Activated B cell treated with CpG ODN at 0.5 μM for 24 hours (primary cell): ENCODE data around the gene B4GALNT3. TPM values are rescaled to one million over a fixed set of nuclear protein-coding genes. Genes with fewer than 3 reads are reported as not detected.
"Not testable (repeated sequence)": the region's sequence is repeated elsewhere in the genome, so short reads cannot be mapped to it uniquely, and the experiment has no call there.

Experiments
- ATAC-seq: fragments of 200-7000 bp; cut with Tn5 transposase; one replicate; pipeline ENCODE4 v1.10.0; 2021; ENCODE audit warnings: low read depth, mild to moderate bottlenecking, moderate library complexity
- CTCF ChIA-PET: fragments of 350-600 bp; sonication (Branson Sonifier 250); formaldehyde crosslinking; loops from one replicate; lab custom pipeline; 2021; ENCODE audit warnings: antibody characterized with exemption; lab: Charles Lee
- POLR2A ChIA-PET: fragments of 350-600 bp; sonication (Branson Sonifier 250); formaldehyde crosslinking; loops from one replicate; lab custom pipeline; 2021; ENCODE audit warnings: antibody characterized with exemption; lab: Charles Lee
- DNase-seq: peaks from one replicate; pipeline ENCODE4 v3.0.0; 2022
- H3K27ac Mint-ChIP-seq: one replicate; pipeline ENCODE4 v1.8.0; 2020; ENCODE audit warnings: mixed read lengths
- H3K27me3 Mint-ChIP-seq: one replicate; pipeline ENCODE4 v1.8.0; 2021; ENCODE audit warnings: mixed read lengths
- H3K36me3 Mint-ChIP-seq: one replicate; pipeline ENCODE4 v1.8.0; 2021; ENCODE audit warnings: low read depth, mixed read lengths
- H3K4me1 Mint-ChIP-seq: one replicate; pipeline ENCODE4 v1.8.0; 2021; ENCODE audit warnings: mixed read lengths
- H3K4me3 Mint-ChIP-seq: one replicate; pipeline ENCODE4 v1.8.0; 2020; ENCODE audit warnings: mild to moderate bottlenecking, mixed read lengths
- H3K9me3 Mint-ChIP-seq: one replicate; pipeline ENCODE4 v1.8.0; 2020; ENCODE audit warnings: mixed read lengths
- CTCF ChIP-seq: fragments of 200-600 bp; IDR thresholded peaks from one replicate; pipeline ENCODE4 v1.8.0; 2022; ENCODE audit warnings: antibody characterized with exemption, mild to moderate bottlenecking
- intact Hi-C: fragments of 100-400 bp; cut with micrococcal nuclease; formaldehyde crosslinking; loops from one replicate; pipeline ENCODE4 v1.15.1; 2024
- total RNA-seq: library from RNA; stranded (reverse); gene quantifications from 2 replicates; pipeline ENCODE4 v1.2.3, GENCODE V29; 2022

Gene B4GALNT3
- total RNA-seq, 1 donor from 2014 or later = not detected

- Mint-ChIP-seq H3K4me1 (peaks cover 11% of the 10 kb centered on the region), H3K36me3 (no peaks in the 10 kb centered on the region), H3K27ac (no peak overlapping the region), H3K4me3 (peak overlapping the region; percentile 75), H3K9me3 (no peaks in the 10 kb centered on the region), H3K27me3 (no peaks in the 10 kb centered on the region)
- DNase-seq (peak; percentile 91), ATAC-seq (peak; percentile 99)
- intact Hi-C loops = loop anchor here (1.0 to 2.0 kb wide), 7 partner anchors 67 to 1007 kb away; partner anchors contain the start of genes RAD52 and WNK1
- CTCF ChIA-PET = interaction anchor here (0.6 to 4.2 kb wide), 28 partner anchors 13 to 1030 kb away, joined by 3 to 64 read pairs (median 4); partner anchors contain the start of genes RAD52 and WNK1
- POLR2A ChIA-PET = interaction anchor here (0.6 to 2.9 kb wide), 8 partner anchors 38 to 374 kb away, joined by 3 to 39 read pairs (median 4); partner anchors contain the start of genes RAD52 and WNK1
- TF ChIP-seq CTCF = peak; percentile 70
Observed at GRCh38 chr12:575948-576614, 116.3 kb downstream of the B4GALNT3 start.

GRCh38 chr12:576615-577110, 116.9 kb downstream of the B4GALNT3 start:
- intact Hi-C loops = loop anchor here (1.0 to 2.0 kb wide), 7 partner anchors 66 to 1007 kb away; partner anchors contain the start of genes RAD52 and WNK1
- no peak for TF ChIP-seq CTCF
- POLR2A ChIA-PET = interaction anchor here (0.6 to 2.9 kb wide), 5 partner anchors 37 to 373 kb away, joined by 3 to 39 read pairs (median 3); partner anchors contain the start of genes RAD52 and WNK1
- no peak for ATAC-seq
- H3K9me3 Mint-ChIP-seq = no peaks in the 10 kb centered on the region
- no peaks in the 10 kb centered on the region for H3K27me3 Mint-ChIP-seq
- H3K27ac Mint-ChIP-seq = no peak overlapping the region
- peaks cover 11% of the 10 kb centered on the region for H3K4me1 Mint-ChIP-seq
- CTCF ChIA-PET = interaction anchor here (0.8 to 4.2 kb wide), 22 partner anchors 13 to 1030 kb away, joined by 3 to 64 read pairs (median 7); partner anchors contain the start of genes RAD52 and WNK1
- H3K4me3 Mint-ChIP-seq = no peak overlapping the region
- DNase-seq = no peak
- no peaks in the 10 kb centered on the region for H3K36me3 Mint-ChIP-seq

GRCh38 chr12:577994-578747, 118.4 kb downstream of the B4GALNT3 start:
- H3K9me3 Mint-ChIP-seq, ATAC-seq: not testable (repeated sequence)
- CTCF ChIA-PET = interaction anchor here (1.0 to 4.2 kb wide), 6 partner anchors 8 to 237 kb away, joined by 3 to 64 read pairs (median 3); partner anchors contain the start of gene WNK1

GRCh38 chr12:578748-579419, 119.1 kb downstream of the B4GALNT3 start:
- CTCF ChIA-PET = interaction anchor here (1.0 to 1.6 kb wide), 4 partner anchors 9 to 236 kb away, joined by 3 read pairs; no protein-coding TSS in a partner anchor
- intact Hi-C loops = no loop called here
- H3K27me3 Mint-ChIP-seq = no peaks in the 10 kb centered on the region
- no peaks in the 10 kb centered on the region for H3K36me3 Mint-ChIP-seq
- H3K4me1 Mint-ChIP-seq = peaks cover 11% of the 10 kb centered on the region
- H3K9me3 Mint-ChIP-seq = no peaks in the 10 kb centered on the region
- no peak for DNase-seq
- H3K4me3 Mint-ChIP-seq = no peak overlapping the region
- H3K27ac Mint-ChIP-seq = no peak overlapping the region
- POLR2A ChIA-PET = interaction anchor here (0.6 kb wide), 2 partner anchors 228 to 235 kb away, joined by 3 read pairs; no protein-coding TSS in a partner anchor
- TF ChIP-seq CTCF = no peak
- ATAC-seq = no peak

More at GRCh38 chr12:577994-578747, 118.4 kb downstream of the B4GALNT3 start:
- H3K36me3 Mint-ChIP-seq, DNase-seq, H3K27me3 Mint-ChIP-seq, H3K4me3 Mint-ChIP-seq, POLR2A ChIA-PET, H3K27ac Mint-ChIP-seq: not testable (repeated sequence)
- intact Hi-C loops = loop anchor here (2.0 kb wide), 1 partner anchor 65 kb away; no protein-coding TSS in a partner anchor
- peaks cover 11% of the 10 kb centered on the region for H3K4me1 Mint-ChIP-seq
